Measurements from ENCODE around the gene CPLX3. TPM values are rescaled to one million over a fixed set of nuclear protein-coding genes. Genes with fewer than 3 reads are reported as not detected.

CPLX3 gene
- total and polyA plus RNA-seq, 2 donors (not counting 1 experiment from before 2014, with no cell fraction given): not detected

DNA sequence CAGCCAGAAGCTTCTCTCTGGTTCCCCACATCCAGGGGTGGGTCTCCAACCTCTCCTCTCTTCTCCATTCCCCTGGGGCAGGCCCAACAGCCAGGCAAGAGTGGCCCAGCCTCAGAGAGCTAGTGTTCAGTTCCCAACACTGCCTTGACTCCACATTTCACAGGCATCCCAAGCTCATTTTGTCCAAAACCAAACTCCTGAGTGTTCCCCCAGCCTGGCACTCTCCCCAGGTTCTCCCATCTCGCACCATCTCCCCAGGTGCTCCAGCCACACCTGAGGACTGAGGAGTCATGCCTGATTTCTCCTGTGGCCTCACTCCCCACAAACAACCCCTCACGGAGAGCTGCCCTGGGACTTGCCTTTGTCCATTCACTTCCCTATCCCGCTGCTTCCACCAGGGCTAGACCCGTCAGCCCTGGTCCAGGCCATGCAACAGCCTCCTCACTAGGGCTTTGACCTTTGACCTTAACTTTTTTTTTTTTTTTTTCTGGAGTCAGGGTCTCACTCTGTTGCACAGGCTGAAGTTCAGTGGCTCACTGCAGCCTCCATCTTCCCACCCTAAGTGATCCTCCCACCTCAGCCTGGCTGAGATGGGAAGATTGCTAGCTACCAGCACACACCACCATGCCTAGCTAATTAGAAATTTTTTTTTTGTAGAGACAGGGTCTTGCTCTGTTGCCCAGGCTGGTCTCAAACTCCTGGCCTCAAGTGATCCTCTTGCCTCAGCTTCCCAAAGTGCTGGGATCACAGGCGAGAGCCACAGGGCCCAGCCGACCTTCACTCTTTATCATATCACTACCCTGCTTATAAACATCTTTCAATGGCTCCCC is 48.4 kb upstream of the CPLX3 start:
- no peak overlapping the region for H2AFZ ChIP-seq (ENCODE audit: low read length)
- H3K9me3 ChIP-seq (ENCODE audit: control insufficient read depth, insufficient read depth, low read depth, low read length): no peaks in the 10 kb centered on the region
- H3K4me3 ChIP-seq (replicated peaks in 1 of 4; ENCODE audit: control extremely low read depth in 1 of 4, insufficient read depth in 1 of 4, low read depth in 3 of 4, low read length in 4 of 4): no peak overlapping the region
- peaks cover 14% of the 10 kb centered on the region for H3K4me1 ChIP-seq (ENCODE audit: control insufficient read depth, extremely low read depth, insufficient read depth, low read length)
- H3K27ac ChIP-seq (ENCODE audit: insufficient read depth, low read length): no peak overlapping the region
- H3K27me3 ChIP-seq (ENCODE audit: control insufficient read depth, insufficient read depth, low read length): no peaks in the 10 kb centered on the region
- no peak for DNase-seq (ENCODE audit: low read depth in 2 of 2)
- H4K20me1 ChIP-seq (ENCODE audit: control insufficient read depth, extremely low read depth, insufficient read depth, low read length): no peaks in the 10 kb centered on the region
- no peaks in the 10 kb centered on the region for H3K36me3 ChIP-seq (ENCODE audit: control insufficient read depth, insufficient read depth, low read length)
- H3K9ac ChIP-seq (ENCODE audit: insufficient read depth, low read length): no peak overlapping the region
- H3K4me2 ChIP-seq (ENCODE audit: extremely low read depth, insufficient read depth, low read length): no peak overlapping the region
- TF ChIP-seq EZH2 (IDR thresholded peaks at IDR 0.05; ENCODE audit: low read length, missing control alignments): no peak
- TF ChIP-seq, protein P1, sequence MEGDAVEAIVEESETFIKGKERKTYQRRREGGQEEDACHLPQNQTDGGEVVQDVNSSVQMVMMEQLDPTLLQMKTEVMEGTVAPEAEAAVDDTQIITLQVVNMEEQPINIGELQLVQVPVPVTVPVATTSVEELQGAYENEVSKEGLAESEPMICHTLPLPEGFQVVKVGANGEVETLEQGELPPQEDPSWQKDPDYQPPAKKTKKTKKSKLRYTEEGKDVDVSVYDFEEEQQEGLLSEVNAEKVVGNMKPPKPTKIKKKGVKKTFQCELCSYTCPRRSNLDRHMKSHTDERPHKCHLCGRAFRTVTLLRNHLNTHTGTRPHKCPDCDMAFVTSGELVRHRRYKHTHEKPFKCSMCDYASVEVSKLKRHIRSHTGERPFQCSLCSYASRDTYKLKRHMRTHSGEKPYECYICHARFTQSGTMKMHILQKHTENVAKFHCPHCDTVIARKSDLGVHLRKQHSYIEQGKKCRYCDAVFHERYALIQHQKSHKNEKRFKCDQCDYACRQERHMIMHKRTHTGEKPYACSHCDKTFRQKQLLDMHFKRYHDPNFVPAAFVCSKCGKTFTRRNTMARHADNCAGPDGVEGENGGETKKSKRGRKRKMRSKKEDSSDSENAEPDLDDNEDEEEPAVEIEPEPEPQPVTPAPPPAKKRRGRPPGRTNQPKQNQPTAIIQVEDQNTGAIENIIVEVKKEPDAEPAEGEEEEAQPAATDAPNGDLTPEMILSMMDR (conservative IDR thresholded peaks at IDR 0.05 in 1 of 2, IDR thresholded peaks at IDR 0.05 in 1 of 2; ENCODE audit: low read depth in 1 of 2, low read length in 2 of 2): no peak
- H3K79me2 ChIP-seq (ENCODE audit: control insufficient read depth, insufficient read depth, low read length): peaks cover 6% of the 10 kb centered on the region

DNA sequence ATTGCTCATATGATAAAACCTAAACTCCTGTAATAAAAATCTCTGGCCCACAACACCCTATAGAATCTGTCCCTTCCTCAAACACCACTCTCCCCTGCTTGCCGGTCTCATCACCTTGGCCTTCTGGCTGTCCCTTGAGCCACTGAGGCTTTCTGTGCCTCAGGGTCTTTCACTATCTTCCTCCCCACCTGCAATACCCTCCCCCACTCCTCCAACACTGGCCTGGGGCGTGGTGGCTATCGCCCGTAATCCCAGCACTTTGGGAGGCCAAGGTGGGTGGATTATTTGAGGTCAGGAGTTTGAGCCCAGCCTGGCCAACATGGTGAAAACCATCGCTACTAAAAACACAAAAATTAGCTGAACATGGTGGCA is 47.8 kb upstream of the CPLX3 start:
- peaks cover 19% of the 10 kb centered on the region for H3K4me1 ChIP-seq (ENCODE audit: control insufficient read depth, extremely low read depth, insufficient read depth, low read length)

DNA sequence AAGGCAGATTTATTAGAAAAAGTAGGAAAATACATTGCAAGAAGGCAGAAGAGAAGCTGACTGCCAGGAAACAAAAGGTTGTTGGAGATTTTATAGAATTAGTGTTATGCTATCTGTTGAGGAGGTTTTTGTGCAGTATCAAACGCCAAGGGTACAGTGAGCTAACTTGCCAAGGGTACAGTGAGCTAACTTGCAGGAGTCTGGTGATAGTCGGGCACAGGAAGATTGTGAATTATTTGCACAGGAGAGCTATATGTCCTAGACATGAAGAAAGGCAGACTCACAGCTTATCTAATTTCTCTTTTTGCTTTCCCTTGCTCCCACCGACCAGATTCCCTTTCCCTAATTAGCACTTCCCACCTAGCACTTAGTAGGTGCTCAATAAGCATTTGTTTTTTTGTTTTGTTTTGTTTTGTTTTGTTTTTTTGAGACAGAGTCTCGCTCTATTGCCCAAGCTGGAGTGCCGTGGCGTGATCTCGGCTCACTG is 47.2 kb upstream of the CPLX3 start:
- no peak overlapping the region for H3K4me3 ChIP-seq (replicated peaks in 1 of 4; ENCODE audit: control extremely low read depth in 1 of 4, insufficient read depth in 1 of 4, low read depth in 3 of 4, low read length in 4 of 4)
- no peak for TF ChIP-seq EZH2 (IDR thresholded peaks at IDR 0.05; ENCODE audit: low read length, missing control alignments)
- TF ChIP-seq, protein P1 (conservative IDR thresholded peaks at IDR 0.05 in 1 of 2, IDR thresholded peaks at IDR 0.05 in 1 of 2; ENCODE audit: low read depth in 1 of 2, low read length in 2 of 2): no peak
- H3K36me3 ChIP-seq (ENCODE audit: control insufficient read depth, insufficient read depth, low read length): no peaks in the 10 kb centered on the region
- H3K4me1 ChIP-seq (ENCODE audit: control insufficient read depth, extremely low read depth, insufficient read depth, low read length): peaks cover 25% of the 10 kb centered on the region
- no peaks in the 10 kb centered on the region for H4K20me1 ChIP-seq (ENCODE audit: control insufficient read depth, extremely low read depth, insufficient read depth, low read length)
- no peak overlapping the region for H3K27ac ChIP-seq (ENCODE audit: insufficient read depth, low read length)
- no peak for DNase-seq (ENCODE audit: low read depth in 2 of 2)
- H3K9ac ChIP-seq (ENCODE audit: insufficient read depth, low read length): no peak overlapping the region
- no peaks in the 10 kb centered on the region for H3K27me3 ChIP-seq (ENCODE audit: control insufficient read depth, insufficient read depth, low read length)
- no peak overlapping the region for H3K4me2 ChIP-seq (ENCODE audit: extremely low read depth, insufficient read depth, low read length)
- H3K9me3 ChIP-seq (ENCODE audit: control insufficient read depth, insufficient read depth, low read depth, low read length): no peaks in the 10 kb centered on the region
- H3K79me2 ChIP-seq (ENCODE audit: control insufficient read depth, insufficient read depth, low read length): peaks cover 18% of the 10 kb centered on the region
- no peak overlapping the region for H2AFZ ChIP-seq (ENCODE audit: low read length)

More for the DNA sequence above, 47.8 kb upstream of the CPLX3 start:
- H3K4me2 ChIP-seq (ENCODE audit: extremely low read depth, insufficient read depth, low read length): no peak overlapping the region
- peaks cover 12% of the 10 kb centered on the region for H3K79me2 ChIP-seq (ENCODE audit: control insufficient read depth, insufficient read depth, low read length)
- no peaks in the 10 kb centered on the region for H3K27me3 ChIP-seq (ENCODE audit: control insufficient read depth, insufficient read depth, low read length)
- TF ChIP-seq EZH2 (IDR thresholded peaks at IDR 0.05; ENCODE audit: low read length, missing control alignments): no peak
- TF ChIP-seq, protein P1 (conservative IDR thresholded peaks at IDR 0.05 in 1 of 2, IDR thresholded peaks at IDR 0.05 in 1 of 2; ENCODE audit: low read depth in 1 of 2, low read length in 2 of 2): no peak
- H3K9me3 ChIP-seq (ENCODE audit: control insufficient read depth, insufficient read depth, low read depth, low read length): no peaks in the 10 kb centered on the region
- no peaks in the 10 kb centered on the region for H4K20me1 ChIP-seq (ENCODE audit: control insufficient read depth, extremely low read depth, insufficient read depth, low read length)
- H3K36me3 ChIP-seq (ENCODE audit: control insufficient read depth, insufficient read depth, low read length): no peaks in the 10 kb centered on the region
- H3K9ac ChIP-seq (ENCODE audit: insufficient read depth, low read length): no peak overlapping the region
- no peak overlapping the region for H2AFZ ChIP-seq (ENCODE audit: low read length)
- no peak for DNase-seq (ENCODE audit: low read depth in 2 of 2)
- H3K4me3 ChIP-seq (replicated peaks in 1 of 4; ENCODE audit: control extremely low read depth in 1 of 4, insufficient read depth in 1 of 4, low read depth in 3 of 4, low read length in 4 of 4): no peak overlapping the region
- no peak overlapping the region for H3K27ac ChIP-seq (ENCODE audit: insufficient read depth, low read length)

Data from fibroblast of lung (primary cell).